ENCODE measurements around the gene IMPACT.

DNA sequence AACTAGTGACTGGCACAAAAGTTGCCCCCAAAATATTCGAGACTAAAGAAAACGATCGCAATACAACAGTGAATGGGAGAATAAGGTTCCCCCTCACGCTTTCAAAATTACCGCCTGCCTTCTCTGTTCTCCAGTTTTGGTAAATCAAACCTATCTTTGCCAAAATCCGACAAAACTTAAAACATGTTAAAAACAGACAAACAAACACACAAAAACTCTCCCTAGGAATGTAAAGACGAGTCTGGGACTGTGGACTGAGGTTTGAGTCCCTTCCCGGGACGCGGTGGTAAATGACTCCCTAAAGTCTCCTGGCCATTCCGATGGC, 435 bp upstream of the IMPACT start:
- TF ChIP-seq, protein P1, sequence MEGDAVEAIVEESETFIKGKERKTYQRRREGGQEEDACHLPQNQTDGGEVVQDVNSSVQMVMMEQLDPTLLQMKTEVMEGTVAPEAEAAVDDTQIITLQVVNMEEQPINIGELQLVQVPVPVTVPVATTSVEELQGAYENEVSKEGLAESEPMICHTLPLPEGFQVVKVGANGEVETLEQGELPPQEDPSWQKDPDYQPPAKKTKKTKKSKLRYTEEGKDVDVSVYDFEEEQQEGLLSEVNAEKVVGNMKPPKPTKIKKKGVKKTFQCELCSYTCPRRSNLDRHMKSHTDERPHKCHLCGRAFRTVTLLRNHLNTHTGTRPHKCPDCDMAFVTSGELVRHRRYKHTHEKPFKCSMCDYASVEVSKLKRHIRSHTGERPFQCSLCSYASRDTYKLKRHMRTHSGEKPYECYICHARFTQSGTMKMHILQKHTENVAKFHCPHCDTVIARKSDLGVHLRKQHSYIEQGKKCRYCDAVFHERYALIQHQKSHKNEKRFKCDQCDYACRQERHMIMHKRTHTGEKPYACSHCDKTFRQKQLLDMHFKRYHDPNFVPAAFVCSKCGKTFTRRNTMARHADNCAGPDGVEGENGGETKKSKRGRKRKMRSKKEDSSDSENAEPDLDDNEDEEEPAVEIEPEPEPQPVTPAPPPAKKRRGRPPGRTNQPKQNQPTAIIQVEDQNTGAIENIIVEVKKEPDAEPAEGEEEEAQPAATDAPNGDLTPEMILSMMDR (IDR thresholded peaks at IDR 0.05) = no peak
- no peak for TF ChIP-seq POLR2A (IDR thresholded peaks at IDR 0.05)

Measured in heart left ventricle (tissue), 13 donors.